Osteocyte (in vitro differentiated cells): Measurements from ENCODE around the gene ATP11A. TPM values are rescaled to one million over a fixed set of nuclear protein-coding genes. Genes with fewer than 3 reads are reported as not detected.

ENCODE experiments used
- DNase-seq: peaks from one replicate; pipeline ENCODE4 v3.0.0; 2021; ENCODE audit warnings: mixed read lengths; ENCODE audit not compliant: unreplicated experiment; ENCODE audit errors: extremely low spot score
- H3K27ac Mint-ChIP-seq: one replicate; pipeline ENCODE4 v1.8.0; 2021; ENCODE audit warnings: mild to moderate bottlenecking, mixed read lengths; ENCODE audit not compliant: unreplicated experiment
- H3K27me3 Mint-ChIP-seq: one replicate; pipeline ENCODE4 v1.8.0; 2021; ENCODE audit warnings: mixed read lengths; ENCODE audit not compliant: unreplicated experiment
- H3K36me3 Mint-ChIP-seq: one replicate; pipeline ENCODE4 v1.8.0; 2021; ENCODE audit warnings: mixed read lengths; ENCODE audit not compliant: unreplicated experiment
- H3K4me1 Mint-ChIP-seq: one replicate; pipeline ENCODE4 v1.8.0; 2021; ENCODE audit warnings: mixed read lengths; ENCODE audit not compliant: unreplicated experiment
- H3K4me3 Mint-ChIP-seq: one replicate; pipeline ENCODE4 v1.8.0; 2021; ENCODE audit warnings: mild to moderate bottlenecking, moderate library complexity, mixed read lengths; ENCODE audit not compliant: unreplicated experiment
- H3K9me3 Mint-ChIP-seq: one replicate; pipeline ENCODE4 v1.8.0; 2021; ENCODE audit warnings: mixed read lengths; ENCODE audit not compliant: unreplicated experiment
- total RNA-seq: library from RNA; stranded (reverse); gene quantifications from 2 replicates; pipeline ENCODE4 v1.2.1, GENCODE V29; 2021
- TF ChIP-seq, protein P1 (sequence below): fragments of 200-600 bp; sonication (generic); IDR thresholded peaks from 2 replicates; pipeline ENCODE4 v1.5.0; 2021; ENCODE audit warnings: antibody characterized with exemption, mild to moderate bottlenecking, moderate library complexity

ATP11A gene
- total RNA-seq, 1 donor from 2014 or later = 15.7 TPM

GRCh38 chr13:112852392-112852791, 162.6 kb downstream of the ATP11A start:
- DNase-seq = no peak
- H3K27ac Mint-ChIP-seq = no peak overlapping the region
- peaks cover 6% of the 10 kb centered on the region for H3K36me3 Mint-ChIP-seq
- TF ChIP-seq, protein P1, sequence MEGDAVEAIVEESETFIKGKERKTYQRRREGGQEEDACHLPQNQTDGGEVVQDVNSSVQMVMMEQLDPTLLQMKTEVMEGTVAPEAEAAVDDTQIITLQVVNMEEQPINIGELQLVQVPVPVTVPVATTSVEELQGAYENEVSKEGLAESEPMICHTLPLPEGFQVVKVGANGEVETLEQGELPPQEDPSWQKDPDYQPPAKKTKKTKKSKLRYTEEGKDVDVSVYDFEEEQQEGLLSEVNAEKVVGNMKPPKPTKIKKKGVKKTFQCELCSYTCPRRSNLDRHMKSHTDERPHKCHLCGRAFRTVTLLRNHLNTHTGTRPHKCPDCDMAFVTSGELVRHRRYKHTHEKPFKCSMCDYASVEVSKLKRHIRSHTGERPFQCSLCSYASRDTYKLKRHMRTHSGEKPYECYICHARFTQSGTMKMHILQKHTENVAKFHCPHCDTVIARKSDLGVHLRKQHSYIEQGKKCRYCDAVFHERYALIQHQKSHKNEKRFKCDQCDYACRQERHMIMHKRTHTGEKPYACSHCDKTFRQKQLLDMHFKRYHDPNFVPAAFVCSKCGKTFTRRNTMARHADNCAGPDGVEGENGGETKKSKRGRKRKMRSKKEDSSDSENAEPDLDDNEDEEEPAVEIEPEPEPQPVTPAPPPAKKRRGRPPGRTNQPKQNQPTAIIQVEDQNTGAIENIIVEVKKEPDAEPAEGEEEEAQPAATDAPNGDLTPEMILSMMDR = no peak
- H3K9me3 Mint-ChIP-seq = no peaks in the 10 kb centered on the region
- peaks cover 4% of the 10 kb centered on the region for H3K4me1 Mint-ChIP-seq
- H3K4me3 Mint-ChIP-seq = no peak overlapping the region
- H3K27me3 Mint-ChIP-seq = no peaks in the 10 kb centered on the region

DNA sequence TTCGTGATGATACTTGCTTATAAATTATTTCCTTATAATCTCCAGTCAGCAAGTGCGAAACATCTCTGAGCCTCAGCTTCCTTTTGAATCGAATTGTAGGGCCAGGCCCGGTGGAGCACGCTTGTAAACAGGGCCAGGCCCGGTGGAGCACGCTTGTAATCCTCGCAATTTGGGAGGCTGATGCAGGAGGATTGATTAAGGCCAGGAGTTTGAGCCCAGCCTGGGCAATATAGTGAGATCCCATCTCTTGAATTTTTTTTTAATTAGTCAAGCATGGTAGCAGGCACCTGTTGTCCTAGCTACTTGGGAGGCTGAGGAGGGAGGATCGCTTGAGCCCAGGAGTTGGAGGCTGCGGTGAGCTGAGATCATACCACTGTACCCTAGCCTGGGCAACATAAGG, 163.0 kb downstream of the ATP11A start:
- Mint-ChIP-seq H3K9me3 (no peaks in the 10 kb centered on the region), H3K4me3 (no peak overlapping the region), H3K4me1 (peaks cover 4% of the 10 kb centered on the region), H3K36me3 (peaks cover 4% of the 10 kb centered on the region), H3K27ac (no peak overlapping the region), H3K27me3 (no peaks in the 10 kb centered on the region)
- DNase-seq = no peak
- TF ChIP-seq, protein P1 = no peak

GRCh38 chr13:112854321-112854720, 164.5 kb downstream of the ATP11A start:
- Mint-ChIP-seq H3K27ac (no peak overlapping the region), H3K4me1 (peaks cover 4% of the 10 kb centered on the region), H3K36me3 (peaks cover 9% of the 10 kb centered on the region), H3K4me3 (no peak overlapping the region), H3K27me3 (no peaks in the 10 kb centered on the region), H3K9me3 (no peaks in the 10 kb centered on the region)
- DNase-seq = no peak
- TF ChIP-seq, protein P1 = no peak

- H3K27me3 Mint-ChIP-seq = no peaks in the 10 kb centered on the region
- no peak overlapping the region for H3K27ac Mint-ChIP-seq
- no peak for DNase-seq
- no peaks in the 10 kb centered on the region for H3K9me3 Mint-ChIP-seq
- H3K36me3 Mint-ChIP-seq = peaks cover 9% of the 10 kb centered on the region
- TF ChIP-seq, protein P1 = no peak
- peaks cover 5% of the 10 kb centered on the region for H3K4me1 Mint-ChIP-seq
- H3K4me3 Mint-ChIP-seq = no peak overlapping the region
These were observed 166.0 kb downstream of the ATP11A start for GRCh38 chr13:112855859-112856258.

GRCh38 chr13:112857914-112858490, 168.2 kb downstream of the ATP11A start:
- Mint-ChIP-seq H3K27ac (no peak overlapping the region), H3K4me3 (no peak overlapping the region), H3K4me1 (peaks cover 5% of the 10 kb centered on the region), H3K27me3 (no peaks in the 10 kb centered on the region), H3K36me3 (peaks cover 5% of the 10 kb centered on the region), H3K9me3 (no peaks in the 10 kb centered on the region)
- TF ChIP-seq, protein P1 = no peak
- no peak for DNase-seq
